Spleen (tissue), 11 donors: ENCODE measurements around the gene ADA. TPM values are rescaled to one million over a fixed set of nuclear protein-coding genes. Genes with fewer than 3 reads are reported as not detected.

Experiments used
- DNase-seq: peaks from one replicate; pipeline ENCODE4 v3.0.0-alpha.2; 2020
- H3K27ac ChIP-seq, 8 donors: fragments of 200-600 bp; sonication (generic) in 7 of 8; 1 replicate in 4 of 8; 2 replicates in 4 of 8; pipeline versions ENCODE4 v1.5.0 to v1.8.0; 2016 to 2021; ENCODE audit warnings: inconsistent platforms in 4 of 8, mild to moderate bottlenecking in 4 of 8, moderate library complexity in 1 of 8
- H3K27me3 ChIP-seq, 7 donors: fragments of 200-600 bp; sonication (generic) in 6 of 7; replicated peaks in 1 of 7; 1 replicate in 4 of 7; 2 replicates in 3 of 7; pipeline versions ENCODE4 v1.5.0 to v1.8.0; 2016 to 2021; ENCODE audit warnings: inconsistent platforms in 3 of 7, mild to moderate bottlenecking in 1 of 7
- H3K36me3 ChIP-seq, 6 donors: fragments of 200-600 bp; sonication (generic) in 5 of 6; 1 replicate in 4 of 6; 2 replicates in 2 of 6; pipeline versions ENCODE4 v1.5.0 to v1.8.0; 2016 to 2021; ENCODE audit warnings: inconsistent platforms in 2 of 6
- H3K4me1 ChIP-seq, 6 donors: fragments of 200-600 bp; sonication (generic) in 5 of 6; 1 replicate in 3 of 6; 2 replicates in 3 of 6; pipeline versions ENCODE4 v1.5.0 to v1.8.0; 2016 to 2021; ENCODE audit warnings: inconsistent platforms in 3 of 6
- H3K4me3 ChIP-seq, 8 donors: fragments of 200-600 bp; sonication (generic) in 7 of 8; 1 replicate in 4 of 8; 2 replicates in 4 of 8; pipeline versions ENCODE4 v1.5.0 to v1.8.0; 2016 to 2021; ENCODE audit warnings: inconsistent platforms in 4 of 8, mild to moderate bottlenecking in 4 of 8, moderate library complexity in 2 of 8
- H3K9me3 ChIP-seq, 8 donors: fragments of 200-600 bp; sonication (generic) in 7 of 8; 1 replicate in 4 of 8; 2 replicates in 4 of 8; pipeline versions ENCODE4 v1.5.0 to v1.8.0; 2016 to 2021; ENCODE audit warnings: inconsistent platforms in 4 of 8
- CTCF ChIP-seq, 11 experiments: fragments of 200-600 bp in 7 of 11; fragments of 450-650 bp in 4 of 11; sonication (generic) in 4 of 11; IDR thresholded peaks in 8 of 11; conservative IDR thresholded peaks in 3 of 11; 1 replicate in 7 of 11; 2 replicates in 4 of 11; pipeline versions ENCODE4 v1.4.0 to v1.8.0; 2016 to 2021; ENCODE audit warnings: antibody characterized with exemption in 11 of 11, inconsistent platforms in 4 of 11, mild to moderate bottlenecking in 1 of 11
- POLR2A ChIP-seq, 3 donors: fragments of 450-650 bp; IDR thresholded peaks; one replicate each; pipeline ENCODE4 v1.5.1; 2017; ENCODE audit warnings: antibody characterized with exemption in 3 of 3, mild to moderate bottlenecking in 1 of 3
- POLR2AphosphoS5 ChIP-seq, 3 donors: sonication (generic); formaldehyde crosslinking; IDR thresholded peaks; one replicate each; pipeline ENCODE4 v1.5.1; 2017; ENCODE audit warnings: antibody characterized with exemption in 3 of 3
- WGBS, 5 donors: extraction: QIAGEN DNeasy Blood & Tissue Kit in 3 of 5; methylation state at CpG; one replicate each; pipeline versions ENCODE4 v1.1.5 to v1.1.7; 2013 to 2018; 5-methylcytosine and 5-hydroxymethylcytosine counted together
- intact Hi-C: fragments of 100-400 bp; cut with DNase I; formaldehyde crosslinking; loops from one replicate; pipeline ENCODE4 v1.15.0; 2023; ENCODE audit warnings: low total_unique reads
- polyA plus RNA-seq, 3 donors: library from polyadenylated mRNA; stranded (reverse); fragments of 200-250 nt; gene quantifications; one replicate each; pipeline ENCODE4 v1.2.1, GENCODE V29; 2013
- total RNA-seq, 7 donors: library from RNA; depleted of rRNA in 3 of 7; stranded (reverse); fragments of >200 nt in 3 of 7; fragmentation: NEBNext Ultra II Directional in 4 of 7; extraction: Animal tissue kit (Norgen Biotek cat#: 25700) in 4 of 7; gene quantifications; one replicate each; pipeline versions ENCODE4 v1.1.0 to v1.2.1, GENCODE V29; 2016 to 2021
- donor health status: healthy with polysubstance abuse.
- donor health status: DM: no; HTN: no; CAD: no; lungs with moderate emphysema.
- donor health status: DM: no; HTN: no; CAD: no.
- donor health status: Bipolar disorder and iron deficiency.
- donor health status: healthy.
- donor health status: DM: no; HTN: no; CAD: no.
- donor health status: DM: yes; HTN: yes; CAD: no.

The ADA gene
- total and polyA plus RNA-seq, 10 donors: 14.8 to 30.4 (median 22.5) TPM

DNA sequence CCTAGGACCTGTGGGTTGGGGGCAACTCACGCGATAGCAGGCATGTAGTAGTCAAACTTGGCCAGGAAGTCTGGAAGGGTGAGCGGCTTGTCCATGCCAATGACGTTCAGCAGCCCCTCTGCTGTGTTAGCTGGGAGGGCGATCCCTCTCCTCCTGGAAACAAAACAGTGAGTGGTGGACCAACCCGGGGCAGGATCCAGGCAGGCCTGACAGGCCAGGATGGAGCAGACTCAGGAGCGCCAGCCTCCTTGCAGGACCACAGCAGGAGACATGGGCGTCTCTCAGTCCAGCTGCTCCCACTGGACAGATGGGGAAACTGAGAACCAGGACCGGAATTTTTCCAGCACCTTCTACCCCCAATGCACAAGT is 22.5 kb downstream of the ADA start:
- WGBS, 5 donors: 86 to 95% (median 90%) methylated on average over 8 to 9 of the region's 9 CpGs
- no peak for TF ChIP-seq POLR2AphosphoS5 (IDR thresholded peaks at IDR 0.05)
- TF ChIP-seq CTCF (IDR thresholded peaks at IDR 0.05 in 8 of 11, conservative IDR thresholded peaks at IDR 0.05 in 3 of 11): no peak
- no peak for TF ChIP-seq POLR2A (IDR thresholded peaks at IDR 0.05)
- no peak for DNase-seq
- intact Hi-C loops: no loop called here
- no peaks in the 10 kb centered on the region for H3K9me3 ChIP-seq
- no peak overlapping the region for H3K4me3 ChIP-seq
- H3K27me3 ChIP-seq: no peaks in the 10 kb centered on the region
- H3K4me1 ChIP-seq: peaks cover 0 to 5% (median 0%) of the 10 kb centered on the region in 6 donors
- H3K27ac ChIP-seq: no peak overlapping the region
- peaks cover 0 to 50% (median 1%) of the 10 kb centered on the region in 6 donors for H3K36me3 ChIP-seq

DNA sequence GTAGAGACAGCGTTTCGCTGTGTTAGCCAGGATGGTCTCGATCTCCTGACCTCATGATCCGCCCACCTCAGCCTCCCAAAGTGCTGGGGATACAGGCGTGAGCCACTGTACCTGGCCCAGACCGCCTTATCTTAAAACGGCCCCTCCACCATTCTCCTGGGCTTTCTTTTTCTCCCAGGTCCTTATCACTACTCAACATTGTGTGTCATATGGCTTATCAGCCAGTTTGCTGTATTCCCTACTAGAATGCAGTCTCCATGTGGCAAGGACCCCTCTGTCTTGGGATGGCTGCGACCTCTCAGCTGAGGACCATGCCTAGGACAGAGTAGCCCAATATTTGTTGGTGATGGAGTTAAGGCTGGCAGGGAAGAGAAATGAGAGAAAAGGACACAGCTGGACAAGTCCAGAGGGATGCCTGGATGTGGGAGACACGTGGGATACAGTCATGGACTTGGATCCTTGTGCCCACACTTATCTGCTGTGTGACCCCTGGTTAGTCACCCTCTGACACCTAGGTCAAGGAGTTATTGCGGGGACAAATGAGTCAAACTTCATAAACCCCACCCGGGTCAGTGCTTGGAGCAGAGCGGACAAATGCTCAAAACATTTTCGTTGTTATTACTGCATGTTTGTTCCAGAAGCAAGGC is 24.0 kb downstream of the ADA start:
- no peak overlapping the region for H3K27ac ChIP-seq
- 92 to 96% (median 94%) methylated on average over 13 of the region's 13 CpGs for WGBS, 5 donors

DNA sequence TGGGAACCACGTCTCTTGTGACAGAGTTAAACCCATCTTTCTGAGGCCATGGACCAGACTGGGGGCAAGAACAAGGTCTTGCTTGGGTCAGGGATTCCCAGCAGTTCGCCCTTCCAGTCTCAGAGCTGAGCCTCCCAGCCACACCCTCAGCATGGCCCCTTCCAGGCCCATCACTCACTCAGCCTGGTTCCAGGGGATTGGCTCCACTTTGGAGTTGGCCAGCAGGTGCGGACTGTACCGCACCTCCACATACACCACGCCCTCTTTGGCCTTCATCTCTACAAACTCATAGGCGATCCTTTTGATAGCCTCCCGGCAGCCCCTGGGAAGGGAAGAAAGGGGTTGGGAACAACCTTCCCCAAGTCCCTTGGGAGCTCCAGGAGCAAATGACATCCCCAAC is 25.2 kb downstream of the ADA start:
- Histone ChIP-seq H3K9me3 (peaks cover 0 to 8% (median 5%) of the 10 kb centered on the region in 8 donors), H3K36me3 (peaks cover 0 to 66% (median 11%) of the 10 kb centered on the region in 6 donors), H3K4me1 (no peaks in the 10 kb centered on the region), H3K27me3 (no peaks in the 10 kb centered on the region), H3K27ac (no peak overlapping the region), H3K4me3 (no peak overlapping the region)
- WGBS, 5 donors: 92 to 97% (median 94%) methylated on average over 7 of the region's 7 CpGs
- TF ChIP-seq POLR2AphosphoS5 (IDR thresholded peaks at IDR 0.05) (no peak), POLR2A (IDR thresholded peaks at IDR 0.05) (no peak)
- intact Hi-C loops: no loop called here
- DNase-seq: no peak

More for the DNA sequence above, 24.0 kb downstream of the ADA start:
- intact Hi-C loops: no loop called here
- Histone ChIP-seq H3K36me3 (peaks cover 0 to 59% (median 6%) of the 10 kb centered on the region in 6 donors), H3K27me3 (no peaks in the 10 kb centered on the region), H3K9me3 (peaks cover 0 to 8% (median 5%) of the 10 kb centered on the region in 8 donors), H3K4me3 (no peak overlapping the region), H3K4me1 (peaks cover 0 to 5% (median 0%) of the 10 kb centered on the region in 6 donors)
- TF ChIP-seq POLR2A (IDR thresholded peaks at IDR 0.05) (no peak), POLR2AphosphoS5 (IDR thresholded peaks at IDR 0.05) (no peak), CTCF (IDR thresholded peaks at IDR 0.05 in 8 of 11, conservative IDR thresholded peaks at IDR 0.05 in 3 of 11) (no peak)
- no peak for DNase-seq

DNA sequence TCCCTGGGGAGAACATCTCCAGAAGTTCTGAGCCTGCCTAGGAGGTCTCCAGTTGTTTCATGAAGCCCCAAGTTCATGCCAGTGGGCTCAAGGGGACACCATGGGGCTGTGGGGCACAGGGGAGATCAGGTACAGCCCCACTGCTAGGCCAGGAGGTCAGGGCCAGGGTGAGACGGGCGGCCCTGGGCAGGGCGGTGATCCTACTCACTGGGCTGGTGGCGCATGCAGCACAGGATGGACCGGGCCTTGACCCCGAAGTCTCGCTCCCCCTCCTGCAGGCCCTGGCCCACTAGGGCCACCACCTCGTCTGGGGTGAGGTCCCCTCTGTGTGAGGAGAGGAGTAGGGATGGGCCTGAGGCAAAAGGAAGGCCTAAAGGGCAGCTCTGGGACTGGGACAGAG is 26.1 kb downstream of the ADA start:
- intact Hi-C loops: no loop called here
- no peak overlapping the region for H3K4me3 ChIP-seq
- H3K27ac ChIP-seq: no peak overlapping the region
- DNase-seq: no peak
- H3K4me1 ChIP-seq: no peaks in the 10 kb centered on the region
- TF ChIP-seq POLR2AphosphoS5 (IDR thresholded peaks at IDR 0.05) (peak in 1 of 3 donors; percentile 49), POLR2A (IDR thresholded peaks at IDR 0.05) (no peak)
- peaks cover 0 to 75% (median 14%) of the 10 kb centered on the region in 6 donors for H3K36me3 ChIP-seq
- no peaks in the 10 kb centered on the region for H3K27me3 ChIP-seq
- 89 to 94% (median 92%) methylated on average over 3 to 8 of the region's 8 CpGs for WGBS, 5 donors
- peaks cover 0 to 8% (median 5%) of the 10 kb centered on the region in 8 donors for H3K9me3 ChIP-seq

DNA sequence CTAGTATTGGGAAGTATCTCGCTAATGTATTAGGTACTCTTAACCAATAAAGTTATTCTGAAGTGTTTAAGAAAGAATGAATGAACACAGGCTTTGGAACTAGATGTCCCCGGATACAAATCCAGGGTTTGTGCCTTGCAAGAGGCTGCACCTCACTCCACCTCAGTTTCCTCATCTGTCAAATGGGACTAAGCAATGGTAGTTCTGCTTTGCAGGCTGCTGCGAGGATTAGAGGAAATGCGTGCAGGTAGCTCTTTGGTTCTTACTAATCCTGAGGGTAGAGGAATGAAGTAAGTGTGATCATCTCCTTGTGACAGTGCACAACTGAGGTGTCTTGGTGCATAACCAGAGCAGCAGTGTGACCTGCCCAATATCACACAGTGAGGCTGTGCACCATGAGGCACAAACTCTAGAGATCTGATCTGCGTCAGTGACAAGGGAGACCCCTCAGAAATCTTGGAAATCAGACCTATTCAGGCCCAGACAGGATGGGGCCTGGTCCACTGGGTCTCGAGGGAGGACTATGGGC is 26.7 kb downstream of the ADA start:
- H3K4me1 ChIP-seq: no peaks in the 10 kb centered on the region
- no peak for TF ChIP-seq POLR2A (IDR thresholded peaks at IDR 0.05)
- no peak for TF ChIP-seq CTCF (IDR thresholded peaks at IDR 0.05 in 8 of 11, conservative IDR thresholded peaks at IDR 0.05 in 3 of 11)
- no peak for TF ChIP-seq POLR2AphosphoS5 (IDR thresholded peaks at IDR 0.05)
- DNase-seq: no peak
- intact Hi-C loops: no loop called here
- H3K9me3 ChIP-seq: peaks cover 0 to 8% (median 5%) of the 10 kb centered on the region in 8 donors
- 82 to 91% (median 87%) methylated on average over 6 of the region's 6 CpGs for WGBS, 5 donors
- H3K4me3 ChIP-seq: no peak overlapping the region
- H3K36me3 ChIP-seq: peaks cover 0 to 81% (median 17%) of the 10 kb centered on the region in 6 donors
- H3K27me3 ChIP-seq: no peaks in the 10 kb centered on the region
- H3K27ac ChIP-seq: no peak overlapping the region
